Endometrium (tissue), 2 donors: Measurements from ENCODE around the gene LRCH1.

Experiments
- FAIRE-seq: peaks from 2 replicates; lab custom pipeline; 2012; peaks lifted over from hg19 to GRCh38; lab: Jason Lieb, UNC
- donor health status: control.
- donor health status: control.

LRCH1 gene

DNA sequence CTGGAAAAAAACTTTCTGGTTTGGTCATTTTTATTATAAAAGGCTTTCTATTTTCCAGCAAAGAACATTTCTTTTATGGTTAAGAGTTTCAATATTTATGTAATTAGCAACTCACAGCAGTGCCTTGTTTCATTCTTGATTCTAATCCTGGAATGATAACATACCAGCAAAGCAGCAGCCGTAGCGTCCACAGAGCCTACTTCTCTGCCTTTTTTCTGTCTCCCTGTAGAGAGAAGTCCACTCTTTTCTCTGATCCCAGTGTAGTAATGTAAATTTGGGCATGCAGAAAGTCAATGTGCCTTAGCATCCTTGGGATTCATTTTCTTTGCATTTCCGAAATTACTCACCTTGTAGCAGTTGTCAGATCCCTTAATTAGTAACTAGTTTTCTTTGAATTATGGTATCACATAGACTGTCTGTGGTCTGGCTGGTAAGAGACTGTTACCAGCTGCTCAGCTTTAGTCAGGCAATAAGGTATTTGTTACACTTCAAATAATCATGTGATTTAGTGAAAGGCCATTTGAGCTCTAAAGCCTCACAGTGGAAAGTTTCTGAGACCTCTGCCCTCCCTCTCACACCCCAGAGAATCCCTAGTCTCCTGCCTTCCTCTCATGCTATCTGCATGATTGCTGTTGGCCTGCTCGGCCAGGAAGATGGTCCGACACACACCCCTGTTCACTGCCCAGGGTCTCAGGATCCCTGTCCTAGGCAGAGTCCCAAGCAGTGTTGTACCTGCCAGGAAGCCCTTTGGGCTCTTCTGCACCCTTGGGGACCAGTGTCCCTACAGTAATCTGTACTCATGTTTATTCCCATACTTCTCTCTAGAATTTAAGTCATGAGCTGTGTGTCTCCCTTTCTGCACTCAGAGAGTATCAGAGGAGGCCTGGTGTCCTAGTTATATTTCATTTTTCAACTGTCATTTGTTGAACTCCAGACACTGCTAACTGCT is 86.3 kb downstream of the LRCH1 start:
- peak; percentile 76 for FAIRE-seq

- no peak for FAIRE-seq
These were observed 87.9 kb downstream of the LRCH1 start for GRCh38 chr13:46640843-46641242.

GRCh38 chr13:46641274-46642081 is 88.5 kb downstream of the LRCH1 start:
- no peak for FAIRE-seq

GRCh38 chr13:46642254-46642653 is 89.3 kb downstream of the LRCH1 start:
- FAIRE-seq = no peak

DNA sequence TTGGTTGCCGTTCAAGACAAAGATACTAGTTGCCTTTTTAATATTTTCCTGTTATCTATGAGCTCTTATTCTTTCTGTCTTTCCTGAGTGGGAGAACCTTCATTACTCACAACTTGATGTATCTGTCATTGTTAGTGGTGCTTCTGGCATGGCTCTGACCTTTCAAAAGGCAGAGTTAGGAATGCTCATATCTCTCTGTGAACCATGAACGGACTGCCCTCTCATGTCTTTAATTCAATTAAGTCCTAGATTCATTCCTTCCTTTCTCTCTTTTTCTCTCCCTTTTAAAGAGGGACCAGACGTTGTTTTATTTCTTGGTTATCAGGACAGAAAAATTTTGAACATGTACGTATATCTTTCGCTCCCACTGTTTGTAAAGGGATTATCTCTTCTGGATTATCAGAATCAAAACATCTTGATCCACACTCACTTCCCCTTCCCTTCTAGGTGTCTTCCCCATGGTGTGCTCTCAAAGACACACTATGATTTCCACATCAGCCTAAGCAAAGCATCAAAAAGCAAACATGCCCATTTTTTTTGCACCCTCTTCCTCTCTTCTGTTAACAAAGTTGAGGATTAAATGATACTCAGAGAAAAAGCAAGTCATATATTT is 90.3 kb downstream of the LRCH1 start:
- no peak for FAIRE-seq

GRCh38 chr13:46644816-46645215 is 91.8 kb downstream of the LRCH1 start:
- no peak for FAIRE-seq

DNA sequence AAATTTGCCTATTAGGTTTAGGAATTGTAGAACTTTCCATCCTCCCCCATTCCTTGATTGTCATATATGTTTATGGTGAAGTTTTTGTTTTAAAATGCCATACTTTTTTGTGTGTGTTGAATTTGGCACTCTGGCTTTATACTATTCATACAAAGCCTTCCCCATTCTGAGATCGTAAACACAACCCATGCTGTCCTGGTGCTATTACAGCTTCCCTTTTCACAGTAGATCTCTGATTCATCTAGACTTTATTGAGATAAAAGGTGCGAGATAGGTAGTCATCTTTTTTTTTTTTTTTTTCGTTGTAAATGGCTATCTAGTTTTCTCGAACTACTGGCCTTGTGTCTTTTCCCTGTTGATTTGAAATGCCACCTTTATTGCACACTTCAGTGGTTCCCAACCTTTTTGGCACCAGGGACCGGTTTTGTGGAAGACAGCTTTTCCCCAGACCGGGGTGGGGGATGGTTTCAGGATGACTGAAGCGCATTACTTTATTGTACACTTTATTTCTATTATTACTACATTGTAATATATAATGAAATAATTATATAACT is 94.6 kb downstream of the LRCH1 start:
- no peak for FAIRE-seq

GRCh38 chr13:46648166-46648607 is 95.2 kb downstream of the LRCH1 start:
- no peak for FAIRE-seq

DNA sequence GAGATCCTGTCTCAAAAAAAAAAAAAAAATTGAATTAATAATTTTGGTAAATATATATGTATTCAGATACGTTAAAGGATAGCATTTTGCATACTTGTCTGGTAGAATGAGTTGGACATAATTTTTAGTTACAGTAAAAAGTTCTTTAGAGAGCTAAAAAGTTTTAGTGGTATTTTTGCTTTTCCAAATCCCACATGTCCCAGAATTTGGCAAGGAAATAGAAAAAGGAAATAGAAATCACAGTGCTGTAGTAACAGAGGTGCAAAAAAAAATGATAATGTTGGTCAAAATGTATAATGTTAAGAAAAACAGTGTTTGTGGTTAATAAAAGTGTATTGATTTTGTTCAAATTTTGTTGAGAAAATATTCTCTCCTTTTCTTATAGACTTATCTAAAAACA is 96.8 kb downstream of the LRCH1 start:
- FAIRE-seq = no peak

GRCh38 chr13:46654951-46655350 is 102.0 kb downstream of the LRCH1 start:
- no peak for FAIRE-seq

GRCh38 chr13:46655377-46656180 is 102.6 kb downstream of the LRCH1 start:
- no peak for FAIRE-seq

GRCh38 chr13:46656786-46657185 is 103.8 kb downstream of the LRCH1 start:
- no peak for FAIRE-seq

DNA sequence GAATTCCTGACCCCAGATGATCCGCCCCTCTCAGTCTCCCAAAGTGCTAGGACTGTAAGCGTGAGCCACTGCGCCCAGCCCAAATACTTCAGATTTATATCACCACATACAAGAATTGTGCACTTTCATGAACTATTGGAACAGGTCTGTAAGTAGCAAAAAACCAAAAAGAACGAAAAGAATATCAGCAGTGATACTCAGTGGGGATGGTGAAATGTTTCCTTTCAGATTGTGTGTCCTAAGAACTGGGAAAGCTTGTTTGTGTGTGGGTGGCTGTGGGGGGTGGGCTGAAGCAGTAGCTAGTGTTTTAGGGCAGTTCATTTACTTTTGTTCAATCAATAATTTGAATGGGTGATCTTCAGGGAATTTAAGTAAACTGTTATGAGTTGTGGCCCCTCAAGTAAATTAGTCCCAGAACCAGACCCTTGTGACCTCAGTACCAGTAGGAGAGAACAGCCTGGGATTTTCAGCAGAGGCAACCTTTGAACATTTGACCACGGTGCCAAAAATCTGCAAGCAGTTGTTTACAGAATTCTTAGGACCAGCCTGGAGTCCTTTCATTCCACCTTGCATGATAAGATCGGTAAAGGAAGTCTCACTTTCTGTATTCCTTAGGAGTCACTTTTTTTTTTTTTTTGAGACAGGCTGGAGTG is 106.6 kb downstream of the LRCH1 start:
- no peak for FAIRE-seq

GRCh38 chr13:46660416-46660815 is 107.4 kb downstream of the LRCH1 start:
- no peak for FAIRE-seq

DNA sequence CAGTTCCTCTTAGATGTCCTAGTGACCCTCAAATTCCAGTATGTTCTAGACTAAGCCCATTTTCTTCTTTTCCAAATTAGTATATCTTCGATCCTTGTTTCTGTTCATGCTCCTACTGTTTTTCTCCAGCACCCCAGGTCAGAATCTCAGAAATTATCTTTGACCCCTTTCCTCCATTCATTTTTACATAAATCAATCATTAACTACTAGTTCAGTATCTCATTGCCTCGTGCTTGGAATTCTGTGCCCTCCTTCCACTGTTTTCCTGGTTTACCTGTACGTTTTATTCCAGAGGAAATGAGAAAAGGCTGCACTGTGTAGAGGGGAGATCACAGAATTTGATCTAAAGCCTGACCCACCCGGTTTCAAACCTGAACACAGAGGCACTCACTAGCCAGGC is 107.9 kb downstream of the LRCH1 start:
- no peak for FAIRE-seq

- FAIRE-seq = no peak
These were observed 109.7 kb downstream of the LRCH1 start for GRCh38 chr13:46662690-46663089.

DNA sequence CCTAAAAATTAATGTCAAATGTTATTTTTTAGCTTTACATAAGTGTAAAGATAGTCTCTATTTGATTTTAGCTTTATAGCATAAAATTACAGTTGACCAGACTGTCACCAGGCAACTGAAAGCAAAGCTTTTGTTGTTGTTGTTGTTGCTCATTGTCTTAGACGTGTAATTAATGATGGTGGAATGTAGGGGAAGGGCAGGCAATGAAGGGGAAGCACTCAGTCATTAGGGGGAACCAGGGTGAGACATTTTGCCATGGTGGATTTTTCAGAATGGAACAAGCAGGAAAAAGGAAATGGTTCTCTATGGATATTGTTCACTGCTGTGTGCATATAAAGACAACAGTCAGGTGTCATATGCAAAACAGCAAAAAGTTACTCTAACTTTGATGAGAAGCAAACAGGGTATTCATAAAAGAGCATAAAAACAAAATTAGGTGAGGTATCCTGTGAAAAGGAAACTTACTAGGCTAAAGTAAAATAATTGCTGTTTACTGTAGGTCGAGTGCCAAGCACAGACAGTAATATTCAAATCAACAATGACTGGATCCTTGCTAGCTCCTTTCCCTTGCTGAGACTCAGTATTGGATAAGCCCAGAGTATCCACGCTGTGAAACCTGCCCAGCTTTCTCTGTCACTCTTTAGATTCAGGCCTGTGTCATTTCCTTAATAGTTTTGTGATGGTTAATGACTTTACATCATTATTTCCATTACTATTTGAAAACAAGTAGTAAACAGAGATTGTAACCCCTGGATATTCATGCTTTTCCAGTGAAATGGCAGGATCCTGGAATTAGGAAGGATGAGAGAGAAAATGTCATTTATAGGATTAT is 110.5 kb downstream of the LRCH1 start:
- FAIRE-seq = no peak

GRCh38 chr13:46664195-46664594 is 111.2 kb downstream of the LRCH1 start:
- no peak for FAIRE-seq

GRCh38 chr13:46665248-46665632 is 112.3 kb downstream of the LRCH1 start:
- FAIRE-seq = no peak
